ENCODE measurements around the gene SESTD1.
"Not testable (repeated sequence)": the region's sequence is repeated elsewhere in the genome, so short reads cannot be mapped to it uniquely, and the experiment has no call there.

Gene SESTD1

DNA sequence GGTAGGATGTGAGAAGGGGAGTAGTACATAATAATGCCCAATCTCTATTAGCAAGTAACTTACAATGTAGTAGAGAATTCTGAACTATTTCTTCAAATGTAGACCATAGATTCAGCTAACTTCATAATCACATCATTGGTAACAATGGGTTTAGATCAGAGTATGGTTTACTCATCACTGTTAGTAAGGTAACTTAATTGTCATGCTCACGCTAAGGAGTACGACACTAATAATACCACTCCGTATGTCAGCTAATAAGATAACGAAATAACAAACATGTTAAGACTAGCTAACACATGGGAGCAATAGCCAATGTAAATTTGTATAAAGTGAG is 158.3 kb downstream of the SESTD1 start:
- Histone ChIP-seq H3K4me1 (ENCODE audit: insufficient read depth, low read length) (peaks cover 6% of the 10 kb centered on the region; the same call in 1 of the 2 replicates), H3K9me3 (ENCODE audit: control insufficient read depth, insufficient read depth, low read length) (no peaks in the 10 kb centered on the region), H3K9ac (ENCODE audit: low read depth, low read length) (no peak overlapping the region), H3K36me3 (ENCODE audit: insufficient read depth, low read length) (no peaks in the 10 kb centered on the region)

DNA sequence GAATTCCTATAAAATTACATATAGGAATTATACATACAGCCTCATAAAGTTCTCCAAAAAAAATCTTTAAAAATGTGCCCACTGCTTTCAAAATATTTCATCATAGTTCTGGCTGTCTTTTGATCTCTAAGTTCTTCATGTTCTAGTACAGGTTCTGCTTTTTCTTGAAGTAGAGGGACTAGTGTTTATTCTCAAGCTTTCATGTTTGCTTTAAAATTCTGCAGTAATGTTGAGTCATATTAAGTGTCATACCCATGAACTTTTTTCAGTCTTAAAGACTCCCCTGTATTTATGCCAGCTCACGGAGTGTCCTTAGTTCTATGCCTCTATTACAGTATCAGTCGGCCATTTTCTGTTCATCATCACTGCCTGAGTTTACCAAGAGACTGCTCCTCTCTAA is 159.9 kb downstream of the SESTD1 start:
- Histone ChIP-seq H3K9me3 (ENCODE audit: control insufficient read depth, insufficient read depth, low read length) (no peaks in the 10 kb centered on the region), H3K9ac (ENCODE audit: low read depth, low read length) (no peak overlapping the region), H3K36me3 (ENCODE audit: insufficient read depth, low read length) (no peaks in the 10 kb centered on the region), H3K4me1 (ENCODE audit: insufficient read depth, low read length) (peaks cover 6% of the 10 kb centered on the region; the same call in 1 of the 2 replicates)

- H3K4me1 ChIP-seq (ENCODE audit: insufficient read depth, low read length) = no peaks in the 10 kb centered on the region
- no peak overlapping the region for H3K9ac ChIP-seq (ENCODE audit: low read depth, low read length)
- H3K9me3 ChIP-seq (ENCODE audit: control insufficient read depth, insufficient read depth, low read length) = no peaks in the 10 kb centered on the region
- H3K36me3 ChIP-seq (ENCODE audit: insufficient read depth, low read length) = no peaks in the 10 kb centered on the region
These were observed 166.4 kb downstream of the SESTD1 start for GRCh38 chr2:179098080-179098689.

DNA sequence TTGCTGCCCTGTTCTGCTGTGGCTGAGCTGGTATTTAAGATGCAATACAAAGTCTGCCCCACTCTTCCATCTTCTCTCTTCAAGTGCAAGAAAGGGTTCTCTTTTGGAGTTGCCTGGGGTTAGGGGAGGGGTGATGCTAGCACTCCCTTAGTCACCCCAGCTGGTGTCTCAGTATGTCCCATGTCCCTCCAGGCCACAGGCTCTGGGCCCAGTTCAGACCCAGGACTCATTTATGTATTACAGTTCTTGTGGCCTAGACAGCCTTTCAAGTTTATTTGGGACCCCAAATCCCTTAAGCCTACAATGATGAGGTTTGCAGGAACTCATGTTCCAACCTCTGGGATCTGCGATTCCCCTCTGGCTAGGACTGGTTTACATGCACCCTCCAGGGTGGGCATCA is 167.5 kb downstream of the SESTD1 start:
- H3K4me1 ChIP-seq (ENCODE audit: insufficient read depth, low read length) = no peaks in the 10 kb centered on the region
- H3K9me3 ChIP-seq (ENCODE audit: control insufficient read depth, insufficient read depth, low read length) = no peaks in the 10 kb centered on the region
- no peaks in the 10 kb centered on the region for H3K36me3 ChIP-seq (ENCODE audit: insufficient read depth, low read length)
- no peak overlapping the region for H3K9ac ChIP-seq (ENCODE audit: low read depth, low read length)

- no peaks in the 10 kb centered on the region for H3K4me1 ChIP-seq (ENCODE audit: insufficient read depth, low read length)
- no peaks in the 10 kb centered on the region for H3K9me3 ChIP-seq (ENCODE audit: control insufficient read depth, insufficient read depth, low read length)
- H3K9ac ChIP-seq (ENCODE audit: low read depth, low read length) = no peak overlapping the region
- H3K36me3 ChIP-seq (ENCODE audit: insufficient read depth, low read length) = no peaks in the 10 kb centered on the region
These were observed 168.5 kb downstream of the SESTD1 start for GRCh38 chr2:179096090-179096489.

GRCh38 chr2:179092912-179093311 is 171.7 kb downstream of the SESTD1 start:
- not testable (repeated sequence) for H3K9me3 ChIP-seq (ENCODE audit: control insufficient read depth, insufficient read depth, low read length); H3K9ac ChIP-seq (ENCODE audit: low read depth, low read length); H3K4me1 ChIP-seq (ENCODE audit: insufficient read depth, low read length); H3K36me3 ChIP-seq (ENCODE audit: insufficient read depth, low read length)

- H3K9ac ChIP-seq (ENCODE audit: low read depth, low read length) = no peak overlapping the region
- H3K4me1 ChIP-seq (ENCODE audit: insufficient read depth, low read length) = no peaks in the 10 kb centered on the region
- no peaks in the 10 kb centered on the region for H3K9me3 ChIP-seq (ENCODE audit: control insufficient read depth, insufficient read depth, low read length)
- no peaks in the 10 kb centered on the region for H3K36me3 ChIP-seq (ENCODE audit: insufficient read depth, low read length)
These were observed 181.9 kb downstream of the SESTD1 start for GRCh38 chr2:179082697-179083096.

DNA sequence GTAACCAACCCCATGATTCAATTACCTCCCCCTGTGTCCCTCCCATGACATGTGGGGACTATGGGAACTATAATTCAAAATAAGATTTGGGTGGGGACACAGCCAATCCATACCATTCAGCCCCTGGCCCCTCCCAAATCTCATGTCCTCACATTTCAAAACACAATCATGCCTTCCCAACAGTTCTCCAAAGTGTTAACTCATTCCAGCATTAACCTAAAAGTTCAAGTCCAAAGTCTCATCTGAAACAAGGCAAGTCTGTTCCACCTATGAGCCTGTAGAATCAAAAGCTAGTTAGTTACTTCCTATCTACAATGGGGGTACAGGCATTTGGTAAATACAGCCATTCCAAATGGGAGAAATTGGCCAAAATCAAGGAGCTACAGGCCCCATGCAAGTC is 182.7 kb downstream of the SESTD1 start:
- no peaks in the 10 kb centered on the region for H3K4me1 ChIP-seq (ENCODE audit: insufficient read depth, low read length)
- H3K9ac ChIP-seq (ENCODE audit: low read depth, low read length) = no peak overlapping the region
- no peaks in the 10 kb centered on the region for H3K9me3 ChIP-seq (ENCODE audit: control insufficient read depth, insufficient read depth, low read length)
- no peaks in the 10 kb centered on the region for H3K36me3 ChIP-seq (ENCODE audit: insufficient read depth, low read length)

DNA sequence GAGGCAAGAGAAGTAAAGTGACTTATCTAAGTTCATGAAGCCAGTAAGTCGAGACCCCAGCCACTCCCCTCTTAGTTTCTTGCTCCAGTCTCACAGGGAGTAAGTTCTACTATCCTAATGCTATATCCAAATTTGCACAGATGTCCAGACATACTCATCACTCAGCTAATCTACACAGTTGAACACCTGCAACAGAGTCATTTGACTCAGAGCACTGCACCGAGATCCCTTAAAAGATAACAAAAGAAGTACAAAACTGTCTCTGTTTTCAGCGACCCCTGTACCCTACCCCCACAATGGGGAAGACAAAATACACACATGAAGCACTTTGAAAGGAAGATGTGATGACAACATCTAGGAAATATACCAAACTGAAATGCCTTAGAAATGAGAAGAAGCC is 192.1 kb downstream of the SESTD1 start:
- Histone ChIP-seq H3K36me3 (ENCODE audit: insufficient read depth, low read length) (no peaks in the 10 kb centered on the region), H3K4me1 (ENCODE audit: insufficient read depth, low read length) (no peaks in the 10 kb centered on the region), H3K9me3 (ENCODE audit: control insufficient read depth, insufficient read depth, low read length) (peaks cover 4% of the 10 kb centered on the region), H3K9ac (ENCODE audit: low read depth, low read length) (no peak overlapping the region)

DNA sequence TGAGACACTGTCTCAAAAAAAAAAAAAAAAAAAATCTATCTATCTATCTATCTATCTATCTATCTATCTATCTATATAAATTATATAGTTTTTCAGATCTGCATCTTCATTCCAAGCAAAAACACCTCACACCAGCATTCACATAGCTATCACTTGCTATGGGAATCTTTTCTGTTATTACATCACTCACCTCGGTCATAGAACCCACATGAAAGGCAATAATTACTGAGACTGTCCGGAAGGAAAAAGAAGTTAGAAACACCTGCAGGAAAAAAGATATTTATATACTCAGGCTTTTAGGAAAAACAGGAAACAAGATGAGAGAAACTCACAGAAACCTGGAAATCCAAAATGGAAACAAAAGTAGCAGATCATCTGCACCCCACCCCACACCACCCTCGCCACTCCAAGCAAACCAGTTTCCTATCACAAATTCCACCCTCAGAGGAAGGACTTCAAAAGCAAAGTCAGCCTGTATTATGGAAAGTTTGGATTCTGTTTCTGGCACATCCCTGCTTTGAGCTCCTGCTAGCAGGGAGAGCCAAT is 192.7 kb downstream of the SESTD1 start:
- Histone ChIP-seq H3K9me3 (ENCODE audit: control insufficient read depth, insufficient read depth, low read length) (peaks cover 9% of the 10 kb centered on the region), H3K4me1 (ENCODE audit: insufficient read depth, low read length) (no peaks in the 10 kb centered on the region), H3K36me3 (ENCODE audit: insufficient read depth, low read length) (no peaks in the 10 kb centered on the region), H3K9ac (ENCODE audit: low read depth, low read length) (no peak overlapping the region)

DNA sequence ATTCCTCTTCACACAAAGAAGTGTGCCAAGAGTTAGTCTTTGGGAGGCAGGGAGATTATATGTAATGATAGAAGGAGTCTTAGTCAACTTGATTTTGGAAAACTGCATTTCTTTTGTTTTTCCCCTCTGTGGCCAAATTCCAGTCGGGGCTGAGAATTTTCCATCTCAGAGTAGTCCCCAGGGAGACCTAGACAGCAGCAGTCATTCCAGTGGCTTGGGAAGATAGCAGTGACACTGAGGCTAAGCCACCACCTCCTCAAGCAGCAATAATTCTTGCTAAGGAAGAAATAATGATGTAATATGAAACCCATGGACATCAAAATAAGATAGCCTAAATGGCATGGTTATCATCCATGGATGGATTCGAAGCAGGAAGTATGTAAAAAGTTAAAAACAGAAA is 193.7 kb downstream of the SESTD1 start:
- H3K4me1 ChIP-seq (ENCODE audit: insufficient read depth, low read length) = no peaks in the 10 kb centered on the region
- peaks cover 9% of the 10 kb centered on the region for H3K9me3 ChIP-seq (ENCODE audit: control insufficient read depth, insufficient read depth, low read length)
- no peak overlapping the region for H3K9ac ChIP-seq (ENCODE audit: low read depth, low read length)
- H3K36me3 ChIP-seq (ENCODE audit: insufficient read depth, low read length) = no peaks in the 10 kb centered on the region

DNA sequence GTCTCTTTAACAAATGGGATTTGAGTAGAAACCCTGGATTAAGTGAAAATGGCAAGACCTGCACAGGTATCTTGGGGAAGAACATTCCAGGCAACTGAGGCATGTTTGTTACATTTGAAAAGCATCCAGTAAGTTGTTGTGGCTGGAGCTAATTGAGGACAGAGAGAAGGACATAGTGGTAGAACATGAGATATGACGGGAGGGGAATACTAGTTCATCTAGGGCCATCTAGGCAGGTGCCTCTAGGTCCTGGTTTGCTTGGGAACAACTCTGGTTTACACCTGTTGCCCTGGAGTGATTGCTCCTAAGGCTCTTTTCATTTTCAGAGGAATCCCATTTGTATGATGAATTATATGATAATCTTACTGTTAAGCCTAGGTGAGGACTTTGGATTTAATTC is 194.9 kb downstream of the SESTD1 start:
- Histone ChIP-seq H3K9me3 (ENCODE audit: control insufficient read depth, insufficient read depth, low read length) (peaks cover 9% of the 10 kb centered on the region), H3K4me1 (ENCODE audit: insufficient read depth, low read length) (no peaks in the 10 kb centered on the region), H3K36me3 (ENCODE audit: insufficient read depth, low read length) (no peaks in the 10 kb centered on the region), H3K9ac (ENCODE audit: low read depth, low read length) (no peak overlapping the region)

GRCh38 chr2:179068991-179069643 is 195.5 kb downstream of the SESTD1 start:
- H3K9me3 ChIP-seq (ENCODE audit: control insufficient read depth, insufficient read depth, low read length) = peaks cover 9% of the 10 kb centered on the region
- H3K36me3 ChIP-seq (ENCODE audit: insufficient read depth, low read length) = no peaks in the 10 kb centered on the region
- no peaks in the 10 kb centered on the region for H3K4me1 ChIP-seq (ENCODE audit: insufficient read depth, low read length)
- no peak overlapping the region for H3K9ac ChIP-seq (ENCODE audit: low read depth, low read length)

- no peaks in the 10 kb centered on the region for H3K36me3 ChIP-seq (ENCODE audit: insufficient read depth, low read length)
- peaks cover 13% of the 10 kb centered on the region for H3K4me1 ChIP-seq (ENCODE audit: insufficient read depth, low read length)
- H3K9ac ChIP-seq (ENCODE audit: low read depth, low read length) = no peak overlapping the region
- H3K9me3 ChIP-seq (ENCODE audit: control insufficient read depth, insufficient read depth, low read length) = no peaks in the 10 kb centered on the region
These were observed 205.5 kb downstream of the SESTD1 start for GRCh38 chr2:179059026-179059700.

DNA sequence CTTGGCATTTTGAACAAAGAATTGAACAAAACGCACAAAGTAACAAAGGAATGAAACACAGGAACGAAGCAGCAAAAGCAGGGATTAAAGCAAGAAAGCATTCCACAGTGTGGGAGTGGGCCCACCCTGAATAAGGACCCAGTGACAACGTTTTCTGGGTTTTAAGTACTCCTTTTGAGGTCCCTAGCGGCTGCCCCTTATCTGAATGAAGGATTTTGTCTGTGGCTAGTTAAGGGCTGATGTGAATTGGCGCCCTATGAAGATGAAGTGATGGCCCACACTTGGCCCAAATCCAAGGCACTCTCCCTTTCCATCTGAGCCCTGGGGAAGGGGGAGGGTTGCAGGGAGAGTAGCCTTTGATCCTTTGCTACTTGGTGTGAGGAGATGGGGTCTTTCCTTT is 206.9 kb downstream of the SESTD1 start:
- Histone ChIP-seq H3K36me3 (ENCODE audit: insufficient read depth, low read length) (no peaks in the 10 kb centered on the region), H3K4me1 (ENCODE audit: insufficient read depth, low read length) (peaks cover 13% of the 10 kb centered on the region), H3K9me3 (ENCODE audit: control insufficient read depth, insufficient read depth, low read length) (no peaks in the 10 kb centered on the region), H3K9ac (ENCODE audit: low read depth, low read length) (no peak overlapping the region)

Measured in ES-I3 (cell line).